ENCODE measurements around the gene PNMA8C.
"Not testable (repeated sequence)": the region's sequence is repeated elsewhere in the genome, so short reads cannot be mapped to it uniquely, and the experiment has no call there.

PNMA8C gene

GRCh38 chr19:46376241-46377153, 52.2 kb downstream of the PNMA8C start:
- H3K4me3 ChIP-seq (ENCODE audit: low read length): no peak overlapping the region
- DNase-seq (ENCODE audit: low read depth, low spot score): no peak

GRCh38 chr19:46375476-46376067, 53.2 kb downstream of the PNMA8C start:
- H3K4me3 ChIP-seq (ENCODE audit: low read length); DNase-seq (ENCODE audit: low read depth, low spot score): not testable (repeated sequence)

Data from Jurkat, Clone E6-1 (cell line).